NB4 (cell line): Measurements from ENCODE around the gene FXYD4.

Experiments
- CTCF ChIP-seq: IDR thresholded peaks from one replicate; pipeline ENCODE4 v1.5.1; 2012; ENCODE audit warnings: low read depth, low read length
- MAX ChIP-seq: IDR thresholded peaks from 2 replicates; pipeline ENCODE4 v1.6.1; 2011; ENCODE audit warnings: low read depth, low read length
- MYC ChIP-seq: IDR thresholded peaks from 2 replicates; pipeline ENCODE4 v1.6.1; 2011; ENCODE audit warnings: low read depth, low read length
- POLR2A ChIP-seq: IDR thresholded peaks from 2 replicates; pipeline ENCODE4 v1.6.1; 2011; ENCODE audit warnings: mild to moderate bottlenecking; ENCODE audit not compliant: insufficient read length; ENCODE audit errors: extremely low read depth

GRCh38 chr10:43417950-43418768, 46.7 kb downstream of the FXYD4 start:
- TF ChIP-seq MAX (peak; percentile 62), POLR2A (peak; percentile 27), CTCF (no peak), MYC (peak; percentile 92)
